ENCODE data around the gene ITGB8.
A peak's percentile ranks its signal among the peaks of the same experiment; 100 is the strongest.
"Not testable (repeated sequence)": the region's sequence is repeated elsewhere in the genome, so short reads cannot be mapped to it uniquely, and the experiment has no call there.

ITGB8 gene

DNA sequence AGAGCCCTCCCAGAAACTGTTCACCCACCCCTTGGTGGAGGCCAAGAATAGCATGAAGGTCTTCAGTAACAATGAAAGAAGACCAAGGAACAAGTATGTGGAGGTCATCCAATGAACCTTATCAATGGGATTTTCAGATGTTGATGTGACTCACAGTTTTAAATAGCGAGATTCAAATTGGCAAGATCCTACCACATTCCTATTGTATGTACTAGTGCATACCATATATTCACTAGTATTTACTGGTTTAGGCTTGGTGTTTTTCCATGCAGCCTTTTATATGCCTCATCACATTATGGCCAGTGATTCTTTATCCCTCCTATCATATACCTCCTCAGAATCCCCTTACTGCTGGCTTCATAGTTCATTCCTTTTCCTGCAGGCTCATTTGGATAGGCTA is 54.4 kb downstream of the ITGB8 start:
- DNase-seq, result peak; percentile 75

DNA sequence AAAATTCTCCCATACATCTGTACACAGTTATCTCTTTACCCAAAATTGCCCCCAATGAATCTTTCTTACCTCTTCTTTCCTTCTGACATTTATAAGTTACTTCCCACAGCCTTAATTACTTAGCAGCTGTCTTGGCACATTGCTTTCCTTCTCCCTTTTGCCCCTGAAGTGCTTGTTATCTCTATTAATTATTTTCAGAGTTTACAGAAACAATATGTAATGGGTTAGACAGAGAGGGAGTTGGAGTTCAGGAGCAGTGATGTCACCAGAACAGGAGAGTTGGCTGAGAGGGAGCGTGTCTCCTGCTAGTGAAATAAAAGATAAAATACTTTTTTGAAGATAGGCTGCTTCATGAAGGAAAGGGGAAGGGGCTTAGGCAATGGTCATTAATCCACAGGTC is 57.4 kb downstream of the ITGB8 start:
- no peak for DNase-seq

DNA sequence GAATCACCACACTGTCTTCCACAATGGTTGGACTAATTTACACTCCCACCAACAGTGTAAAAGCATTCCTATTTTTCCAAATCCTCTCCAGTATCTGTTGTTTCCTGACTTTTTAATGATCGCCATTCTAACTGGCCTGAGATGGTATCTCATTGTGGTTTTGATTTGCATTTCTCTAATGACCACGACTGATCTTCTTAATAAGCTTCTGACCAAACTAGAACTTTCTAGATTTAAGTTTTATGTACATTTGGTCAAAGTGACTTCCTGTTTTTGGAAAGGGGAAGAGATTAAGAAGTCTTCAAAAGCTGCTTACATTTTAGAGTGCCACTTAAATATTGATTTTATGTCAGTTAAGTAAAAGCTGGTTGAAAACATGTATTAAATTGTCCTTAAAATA is 58.5 kb downstream of the ITGB8 start:
- DNase-seq, result not testable (repeated sequence)

DNA sequence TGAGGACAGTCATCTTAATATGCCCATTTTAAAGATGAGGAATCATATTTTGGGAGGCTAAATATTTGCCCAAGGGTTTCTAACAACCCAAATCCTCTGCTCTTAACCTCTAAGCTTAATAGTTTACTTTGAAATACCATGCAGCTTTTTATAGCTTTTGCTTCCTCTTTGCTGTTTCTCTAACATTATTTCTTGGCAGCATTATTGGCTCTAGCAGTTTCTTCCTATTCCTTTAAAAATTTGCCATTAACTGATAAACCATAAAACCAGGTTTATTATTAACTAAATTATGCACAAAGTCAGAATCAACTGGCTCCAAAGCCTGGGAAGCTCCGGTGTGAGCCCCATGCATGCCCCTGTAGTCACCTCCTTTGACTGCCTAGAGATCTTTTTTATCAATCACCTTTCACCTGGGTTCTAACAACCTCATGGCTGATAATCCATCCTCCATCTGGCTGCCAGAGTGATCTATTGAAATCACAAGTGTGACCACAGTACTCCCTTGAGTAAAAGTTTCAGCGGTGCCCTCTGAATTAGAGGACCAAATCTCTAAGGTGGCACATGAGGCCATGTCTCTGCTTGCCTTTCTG is 62.4 kb downstream of the ITGB8 start:
- no peak for DNase-seq

DNA sequence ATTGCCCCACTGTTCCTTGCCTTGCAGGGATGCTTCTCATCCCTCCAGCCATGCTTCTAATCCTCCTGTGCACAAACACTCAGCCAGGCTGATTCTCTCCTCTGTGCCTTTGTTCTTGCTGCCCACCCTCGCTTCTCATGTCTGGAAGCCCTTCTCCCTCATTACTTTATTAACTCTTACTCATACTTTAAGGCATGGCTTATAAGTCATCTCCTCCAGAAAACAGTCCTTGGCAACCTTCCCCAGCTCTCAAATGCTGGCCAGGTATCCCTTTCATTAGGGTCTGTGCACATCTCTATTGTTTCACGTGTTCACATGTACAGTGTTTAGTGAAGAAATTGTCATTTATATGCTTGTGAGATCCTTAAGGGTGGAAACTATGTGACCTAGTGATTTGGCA is 62.9 kb downstream of the ITGB8 start:
- DNase-seq, result no peak

DNA sequence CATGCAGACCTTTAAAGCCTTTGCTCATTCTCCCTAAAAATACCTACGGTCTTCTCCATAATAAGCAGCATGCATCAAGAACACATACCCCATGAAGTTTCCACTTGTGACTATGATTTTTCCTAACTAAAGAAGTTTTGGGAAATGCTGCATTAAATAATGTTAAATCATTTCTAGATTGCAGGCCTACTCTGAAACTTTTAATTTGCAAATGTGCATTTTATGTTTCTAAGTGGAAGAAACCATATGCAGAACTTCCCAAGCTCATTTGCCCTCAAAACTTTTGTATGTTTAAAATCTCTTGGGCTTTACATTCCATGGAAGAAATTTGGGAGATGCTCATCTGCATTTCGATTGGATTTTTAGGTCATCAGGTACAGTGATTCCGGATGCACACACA is 63.6 kb downstream of the ITGB8 start:
- no peak for DNase-seq

DNA sequence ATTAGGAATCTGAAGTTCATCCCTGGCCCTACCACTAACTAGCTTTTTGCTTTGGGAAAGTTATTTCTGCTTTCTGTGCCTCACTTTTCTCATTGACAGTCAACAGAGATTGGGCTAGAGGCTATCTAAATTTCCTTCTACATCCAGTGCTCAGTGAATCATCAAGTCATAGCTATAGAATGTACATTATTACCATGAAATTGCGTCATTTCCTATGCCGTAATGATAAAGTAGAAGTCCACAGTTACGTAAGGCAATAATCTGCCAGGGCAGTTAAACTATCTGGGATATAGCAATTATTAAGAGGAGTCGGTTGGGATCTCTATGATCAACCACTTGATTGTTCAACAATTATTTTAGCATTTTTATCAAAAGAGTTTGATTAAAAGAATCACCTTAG is 64.4 kb downstream of the ITGB8 start:
- DNase-seq, result peak; percentile 26

DNA sequence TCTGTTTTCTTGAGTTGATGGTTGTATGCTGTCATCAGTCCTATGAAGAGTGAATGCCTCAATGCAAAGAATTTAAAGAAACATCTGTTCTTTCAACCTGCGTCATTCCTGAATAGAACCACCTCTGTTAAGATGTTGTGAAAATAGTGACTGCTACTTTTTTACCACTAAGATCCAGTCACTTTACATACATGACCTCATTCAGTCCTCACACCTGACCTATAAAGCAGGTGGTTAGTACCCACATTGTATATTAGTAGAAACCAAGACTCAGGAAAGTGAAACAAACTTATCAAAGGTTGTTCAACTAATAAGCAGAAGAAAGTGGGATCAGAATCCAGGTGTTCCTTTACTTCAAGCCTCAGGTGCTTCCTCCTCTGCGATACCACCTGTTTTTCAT is 64.8 kb downstream of the ITGB8 start:
- no peak for DNase-seq

DNA sequence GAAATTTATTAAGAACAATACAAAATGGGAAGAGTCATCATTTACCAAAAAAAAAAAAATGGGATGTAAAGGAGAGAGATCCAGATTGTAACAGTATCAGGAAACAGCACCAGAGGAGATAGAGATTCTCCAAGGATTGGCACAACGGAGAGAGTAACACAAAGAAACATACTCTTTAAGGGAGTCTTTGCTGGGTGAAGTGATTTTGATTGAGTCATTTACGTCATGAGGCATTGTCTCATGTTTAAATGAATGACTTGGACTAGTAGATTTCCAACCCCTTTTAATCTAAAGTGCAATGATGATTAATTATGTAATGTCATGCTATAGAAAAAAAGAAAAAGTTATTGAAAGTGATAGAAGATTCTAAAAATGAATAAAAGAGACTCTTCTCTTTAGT is 68.8 kb downstream of the ITGB8 start:
- peak; percentile 2 for DNase-seq

DNA sequence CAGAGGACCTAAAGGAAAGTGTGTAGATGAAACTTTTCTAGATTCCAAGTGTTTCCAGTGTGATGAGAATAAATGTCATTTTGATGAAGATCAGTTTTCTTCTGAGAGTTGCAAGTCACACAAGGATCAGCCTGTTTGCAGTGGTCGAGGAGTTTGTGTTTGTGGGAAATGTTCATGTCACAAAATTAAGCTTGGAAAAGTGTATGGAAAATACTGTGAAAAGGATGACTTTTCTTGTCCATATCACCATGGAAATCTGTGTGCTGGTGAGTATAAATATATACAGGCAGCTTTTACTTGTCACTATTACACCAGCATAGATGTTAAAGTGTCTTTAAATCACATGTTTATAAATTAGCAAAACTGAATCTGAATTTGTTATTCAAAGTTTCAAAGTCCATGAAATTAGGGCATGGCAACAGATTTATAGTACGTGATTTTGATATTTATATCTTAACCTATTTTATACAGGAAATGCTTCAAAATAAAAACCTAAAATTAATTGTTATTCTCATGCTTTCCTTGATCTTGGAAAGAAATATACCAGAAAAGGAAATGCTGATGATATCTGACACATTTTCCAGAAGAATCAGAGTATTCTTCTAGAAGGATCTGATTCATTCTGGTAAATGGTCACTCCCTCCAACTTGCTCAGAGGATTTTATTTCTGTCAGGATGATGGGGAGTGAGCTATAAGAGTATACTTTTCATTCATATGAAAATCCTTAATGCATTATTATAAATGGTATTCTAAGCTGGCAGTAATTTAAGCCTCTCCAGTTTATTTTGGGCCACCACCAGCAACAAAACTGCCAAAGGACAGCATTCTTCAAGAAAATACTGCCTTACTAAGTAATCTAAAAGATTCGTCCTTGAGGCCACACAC is 71.4 kb downstream of the ITGB8 start:
- peak; percentile 12 for DNase-seq

DNA sequence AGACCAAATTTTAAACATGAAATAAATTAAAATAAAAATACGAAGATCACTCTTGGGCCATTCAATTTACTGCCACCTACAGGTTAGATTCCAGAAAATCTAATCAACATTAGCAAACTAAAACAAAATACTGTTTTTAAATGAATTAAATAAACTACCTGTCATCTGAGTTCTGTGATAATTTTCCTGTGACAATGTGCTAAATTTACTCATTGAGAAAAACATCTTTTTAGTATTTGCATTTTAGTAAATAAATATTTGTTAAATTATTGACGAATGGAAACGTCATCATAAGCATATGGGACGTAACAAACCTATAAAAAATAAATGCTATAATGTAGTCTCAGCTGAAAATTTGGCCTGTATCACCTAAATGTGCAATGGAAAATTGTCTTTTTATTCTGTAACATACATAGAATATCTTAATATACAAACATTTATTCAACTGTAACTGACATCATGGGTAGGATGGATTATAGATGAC is 72.1 kb downstream of the ITGB8 start:
- DNase-seq, result no peak

DNA sequence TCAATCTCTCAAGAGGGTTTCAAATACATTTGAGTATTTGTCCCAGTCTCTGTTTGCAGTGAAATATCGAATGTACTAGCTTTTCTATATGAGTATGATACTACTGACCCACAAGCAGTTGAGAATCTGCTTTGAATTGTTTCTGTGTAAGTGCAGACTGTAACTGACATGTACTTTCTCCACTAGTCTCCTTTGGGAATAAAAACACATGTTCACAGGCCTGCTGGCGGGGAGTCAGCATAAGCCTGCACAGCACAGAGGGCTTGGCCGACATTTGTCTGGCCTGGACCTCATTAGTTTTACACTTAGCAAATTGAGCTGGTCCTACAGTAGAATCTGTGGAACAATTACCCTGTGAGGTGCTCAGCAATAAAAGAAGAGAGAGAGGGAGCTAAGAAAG is 72.6 kb downstream of the ITGB8 start:
- DNase-seq, result peak; percentile 5

DNA sequence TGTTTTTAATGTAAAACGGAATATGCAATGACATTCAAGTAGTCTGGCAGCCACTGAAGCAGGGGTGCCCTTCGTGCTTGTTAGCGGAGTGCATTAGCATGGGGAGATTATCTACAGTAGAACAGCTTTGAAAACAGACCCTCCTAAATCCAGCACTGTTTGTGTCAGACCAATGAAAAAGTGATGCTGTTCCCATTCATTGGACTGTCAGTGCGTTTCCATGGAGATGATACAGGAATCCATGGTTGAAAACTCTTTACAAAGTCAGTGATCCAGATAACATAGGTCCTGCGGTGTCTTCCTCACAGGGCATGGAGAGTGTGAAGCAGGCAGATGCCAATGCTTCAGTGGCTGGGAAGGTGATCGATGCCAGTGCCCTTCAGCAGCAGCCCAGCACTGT is 73.6 kb downstream of the ITGB8 start:
- no peak for DNase-seq

DNA sequence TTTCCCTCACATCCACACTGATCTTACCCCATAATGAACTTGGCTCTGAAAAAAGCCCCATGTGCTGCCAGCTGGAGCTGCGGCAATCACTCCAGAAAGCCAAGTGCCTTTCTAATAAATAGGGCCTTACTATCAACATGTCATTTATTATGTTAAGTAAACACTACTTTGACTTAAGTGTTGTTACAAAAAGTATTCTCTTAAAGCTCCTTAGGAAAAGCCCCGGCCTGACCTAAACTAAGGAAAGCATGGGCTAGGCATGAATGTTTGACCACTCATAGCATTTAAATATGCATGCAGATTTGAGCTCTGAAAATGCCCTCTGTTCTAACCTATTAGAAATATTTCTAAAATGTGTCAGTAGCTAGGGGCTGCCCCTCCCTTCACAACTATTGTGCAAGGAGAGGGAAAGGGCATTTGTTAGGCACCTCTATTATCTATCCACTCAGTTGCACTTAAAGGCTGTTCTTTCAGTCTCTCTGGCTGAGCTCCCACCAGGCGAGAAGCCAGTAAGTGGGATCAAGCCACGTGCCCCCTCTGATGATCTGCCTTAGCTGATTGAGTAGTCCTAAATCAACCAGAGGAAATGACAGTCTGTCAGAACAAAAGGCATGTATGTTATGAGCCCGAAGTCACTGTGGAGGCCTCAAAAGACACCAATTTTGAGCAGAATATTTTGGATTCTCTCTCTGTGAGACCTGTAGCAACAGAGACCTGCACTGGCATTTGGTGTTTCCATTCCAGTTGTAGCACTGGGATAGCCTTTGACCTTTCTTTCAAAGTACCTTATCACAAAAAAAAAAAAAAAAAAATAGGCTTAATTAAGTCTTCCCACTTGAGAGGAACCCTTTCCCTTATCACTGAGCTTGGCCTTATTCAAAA is 77.1 kb downstream of the ITGB8 start:
- peak; percentile 1 for DNase-seq

DNA sequence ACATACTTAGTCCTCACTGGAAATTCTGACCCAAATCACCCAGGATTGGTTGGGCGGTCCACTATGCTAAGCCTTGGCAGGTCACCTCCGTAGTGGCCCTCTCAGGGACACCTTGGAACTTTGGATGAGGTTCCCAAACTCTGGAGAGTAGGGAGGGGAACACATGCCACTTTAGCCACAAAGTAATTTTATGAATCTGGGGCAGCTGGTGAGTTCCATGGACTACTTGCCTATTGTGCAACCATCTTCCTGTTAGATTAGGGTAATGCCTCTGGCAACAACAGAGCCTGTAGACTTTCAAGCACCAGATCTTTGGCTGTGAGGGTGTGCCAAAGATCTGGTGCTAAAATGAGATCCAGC is 77.7 kb downstream of the ITGB8 start:
- DNase-seq, result no peak

DNA sequence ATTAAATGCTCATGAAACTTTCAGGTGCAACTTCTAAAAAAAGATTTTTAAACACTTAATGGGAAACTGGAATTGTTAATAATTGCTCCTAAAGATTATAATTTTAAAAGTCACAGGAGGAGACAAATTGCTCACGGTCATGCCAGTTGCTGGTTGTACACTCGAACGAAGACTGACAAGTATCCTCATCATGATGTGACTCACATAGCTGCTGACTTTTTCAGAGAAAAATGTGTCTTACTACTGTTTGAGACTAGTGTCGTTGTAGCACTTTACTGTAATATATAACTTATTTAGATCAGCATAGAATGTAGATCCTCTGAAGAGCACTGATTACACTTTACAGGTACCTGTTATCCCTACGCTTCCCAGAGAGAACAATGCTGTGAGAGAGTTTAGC is 79.3 kb downstream of the ITGB8 start:
- DNase-seq, result no peak

DNA sequence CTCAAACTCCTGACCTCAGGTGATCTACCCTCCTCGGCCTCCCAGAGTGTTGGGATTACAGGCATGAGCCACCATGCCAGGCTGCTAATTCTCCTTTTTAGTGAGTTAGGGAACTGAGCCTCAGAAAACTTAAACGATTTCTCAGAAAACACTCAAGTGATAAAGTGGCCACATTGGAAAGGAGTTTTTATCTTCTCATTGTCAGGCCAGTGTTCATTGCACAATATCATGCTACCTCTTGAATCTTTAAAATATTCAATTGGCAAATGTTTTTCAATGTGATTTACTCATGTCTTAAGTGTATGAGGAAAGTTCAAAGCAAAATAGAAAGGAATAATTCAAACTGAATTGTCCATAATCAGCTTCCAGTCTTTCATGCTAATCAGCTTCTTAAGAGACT is 80.7 kb downstream of the ITGB8 start:
- no peak for DNase-seq

DNA sequence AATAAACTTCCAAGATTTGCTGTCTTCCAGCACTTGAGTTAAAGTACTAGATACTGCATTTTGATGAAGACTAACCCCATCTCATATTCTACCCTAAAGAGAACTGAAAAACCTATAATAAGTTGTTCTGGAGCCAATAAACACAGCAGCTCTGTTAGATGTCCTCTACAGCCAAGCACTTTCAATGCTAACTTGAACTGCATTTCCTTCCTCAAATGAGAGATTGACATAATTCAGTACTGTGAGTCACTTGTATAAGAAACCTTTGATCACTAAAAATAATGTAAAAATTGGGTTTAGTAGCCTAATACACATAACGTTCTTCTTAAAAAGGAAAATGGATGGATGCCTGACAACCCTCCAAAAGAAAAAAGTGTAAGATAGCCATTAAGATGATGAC is 81.3 kb downstream of the ITGB8 start:
- DNase-seq, result no peak

DNA sequence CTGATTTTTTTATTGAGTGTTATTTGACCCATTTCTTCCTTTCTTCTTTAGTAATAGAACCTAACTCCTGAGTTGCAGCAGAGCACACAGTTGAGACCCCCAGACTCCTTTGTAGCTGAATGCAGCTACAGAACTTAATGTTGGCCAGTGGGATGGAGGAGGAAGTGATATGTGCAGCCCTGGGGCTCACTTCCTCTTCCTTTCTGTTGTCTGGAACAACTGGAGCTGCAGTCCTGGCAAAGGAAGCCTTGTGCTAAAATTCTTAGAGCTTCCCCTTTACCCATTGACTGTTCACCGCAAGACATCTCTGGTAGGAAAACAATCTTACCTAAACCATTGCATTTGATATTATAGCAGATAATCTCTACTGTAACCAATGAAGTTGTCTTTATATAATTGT is 86.6 kb downstream of the ITGB8 start:
- no peak for DNase-seq

DNA sequence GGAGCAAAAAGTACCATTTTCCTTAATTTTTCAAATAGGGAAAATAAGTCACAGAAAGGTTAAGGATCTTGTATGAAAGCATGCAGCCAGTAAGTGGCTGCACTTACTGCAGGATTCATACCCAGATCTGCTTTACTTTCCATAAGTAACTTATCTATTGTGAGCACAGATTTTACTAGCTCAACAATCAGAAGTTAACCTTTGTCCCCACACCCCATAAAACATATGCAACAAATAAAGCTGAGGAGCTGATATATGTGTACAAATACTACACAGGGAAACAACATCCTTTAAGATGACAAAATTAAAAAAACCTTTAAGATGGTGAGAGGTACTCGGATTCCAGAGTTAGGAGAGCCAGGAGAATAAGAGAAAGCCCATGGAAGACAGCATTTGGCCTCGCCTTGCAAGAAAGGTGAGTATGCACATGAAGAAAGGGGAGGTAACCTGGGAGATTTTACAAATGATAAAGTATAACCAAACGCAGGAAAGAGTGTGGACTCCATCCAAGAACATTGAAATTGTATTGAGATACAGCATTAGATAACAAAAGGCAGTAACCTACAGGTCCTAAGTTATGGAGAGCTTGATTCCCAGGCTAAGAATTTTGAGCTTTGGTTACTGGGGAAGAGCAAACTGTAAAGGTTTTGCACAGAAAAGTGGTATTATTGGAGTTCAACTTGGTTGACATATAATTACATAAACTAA is 87.1 kb downstream of the ITGB8 start:
- DNase-seq, result no peak

DNA sequence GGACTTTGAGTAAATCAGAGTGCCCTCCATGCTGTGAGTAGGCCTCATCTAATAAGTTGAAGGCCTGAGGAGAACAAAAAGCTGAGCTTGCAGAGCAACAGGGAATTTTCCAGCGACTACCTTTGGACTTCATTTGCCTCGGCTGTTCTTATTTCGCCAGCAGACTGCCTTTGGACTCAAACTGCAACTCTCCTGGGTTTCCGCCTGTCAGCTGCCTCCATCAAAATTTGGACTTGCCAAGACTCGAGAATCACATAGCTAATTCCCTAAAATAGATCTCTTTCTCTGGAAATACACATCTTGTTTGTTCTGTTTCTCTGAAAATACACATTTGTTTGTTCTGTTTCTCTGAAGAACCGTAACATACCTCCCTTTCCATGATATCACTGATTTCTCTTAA is 93.8 kb downstream of the ITGB8 start:
- DNase-seq, result no peak

DNA sequence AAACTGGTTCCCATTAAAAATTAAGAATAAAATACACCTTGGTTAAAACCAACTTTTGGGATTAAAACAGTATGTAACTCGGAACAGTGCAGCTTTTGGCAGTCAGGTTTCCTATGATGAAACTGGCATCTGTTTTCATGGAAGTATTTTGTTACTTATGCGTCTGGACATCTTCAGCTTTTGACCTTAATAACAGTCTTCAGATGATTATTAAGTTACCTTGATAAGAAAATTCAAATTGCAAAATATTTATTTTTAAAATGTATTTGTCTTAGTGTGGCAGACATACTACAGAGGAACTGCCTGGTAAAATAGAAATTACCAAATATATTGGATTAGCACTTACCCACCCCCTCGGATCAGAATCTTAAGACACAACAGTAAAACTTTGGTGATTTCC is 100.0 kb downstream of the ITGB8 start:
- DNase-seq, result no peak

DNA sequence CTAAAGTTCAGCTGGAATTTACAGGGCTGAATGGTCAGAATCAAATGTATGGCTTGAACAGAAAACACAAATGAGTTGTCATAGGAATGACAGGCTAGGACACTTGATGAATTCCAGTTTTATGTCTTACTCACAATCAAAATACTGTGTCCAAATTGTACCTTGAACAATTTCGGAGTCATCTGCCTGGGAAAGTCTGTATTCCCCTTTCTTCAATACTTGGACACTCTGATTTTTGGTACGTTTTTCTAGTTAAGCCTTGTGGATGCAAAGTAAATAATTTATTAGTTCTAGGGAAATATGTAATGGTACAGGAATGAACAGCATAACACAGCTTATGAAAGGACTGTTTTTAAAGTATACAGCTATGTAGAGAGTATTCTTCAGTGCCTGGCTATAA is 100.4 kb downstream of the ITGB8 start:
- DNase-seq, result no peak
